Lower lobe of right lung (tissue), 2 donors: Measurements from ENCODE around the gene TWSG1. TPM values are rescaled to one million over a fixed set of nuclear protein-coding genes. Genes with fewer than 3 reads are reported as not detected.
"Not testable (repeated sequence)": the region's sequence is repeated elsewhere in the genome, so short reads cannot be mapped to it uniquely, and the experiment has no call there.

Experiments used
- ATAC-seq, 2 donors: fragments of 200-7000 bp; cut with Tn5 transposase; one replicate each; pipeline ENCODE4 v1.9.1; 2020 to 2022; ENCODE audit warnings: mild to moderate bottlenecking in 2 of 2, moderate library complexity in 2 of 2
- DNase-seq: peaks from one replicate; pipeline ENCODE4 v3.0.0-alpha.2; 2020
- H3K27ac ChIP-seq: fragments of 200-600 bp; one replicate; pipeline ENCODE4 v1.8.0; 2022
- H3K27me3 ChIP-seq: fragments of 200-600 bp; one replicate; pipeline ENCODE4 v1.8.0; 2022; ENCODE audit warnings: low read depth
- H3K36me3 ChIP-seq: fragments of 200-600 bp; one replicate; pipeline ENCODE4 v1.8.0; 2022; ENCODE audit warnings: mild to moderate bottlenecking
- H3K4me1 ChIP-seq: fragments of 200-600 bp; one replicate; pipeline ENCODE4 v1.8.0; 2022
- H3K4me3 ChIP-seq: fragments of 200-600 bp; one replicate; pipeline ENCODE4 v1.8.0; 2022; ENCODE audit warnings: mild to moderate bottlenecking
- H3K9me3 ChIP-seq: fragments of 200-600 bp; one replicate; pipeline ENCODE4 v1.8.0; 2022
- intact Hi-C: fragments of 100-400 bp; cut with DNase I; formaldehyde crosslinking; loops from one replicate; pipeline ENCODE4 v1.11.0; 2022
- total RNA-seq: library from RNA; stranded (reverse); fragmentation: NEBNext Ultra II Directional; extraction: Animal tissue kit (Norgen Biotek cat#: 25700); gene quantifications from one replicate; pipeline ENCODE4 v1.2.1, GENCODE V29; 2021
- TF ChIP-seq, protein P1 (sequence below): fragments of 200-600 bp; IDR thresholded peaks from one replicate; pipeline ENCODE4 v1.8.0; 2022; ENCODE audit warnings: antibody characterized with exemption, mild to moderate bottlenecking
- donor health status: DM: no; HTN: yes; CAD: no; lungs with severe emphysema.

Gene TWSG1
- total RNA-seq, 1 donor from 2014 or later = 31.4 TPM

DNA sequence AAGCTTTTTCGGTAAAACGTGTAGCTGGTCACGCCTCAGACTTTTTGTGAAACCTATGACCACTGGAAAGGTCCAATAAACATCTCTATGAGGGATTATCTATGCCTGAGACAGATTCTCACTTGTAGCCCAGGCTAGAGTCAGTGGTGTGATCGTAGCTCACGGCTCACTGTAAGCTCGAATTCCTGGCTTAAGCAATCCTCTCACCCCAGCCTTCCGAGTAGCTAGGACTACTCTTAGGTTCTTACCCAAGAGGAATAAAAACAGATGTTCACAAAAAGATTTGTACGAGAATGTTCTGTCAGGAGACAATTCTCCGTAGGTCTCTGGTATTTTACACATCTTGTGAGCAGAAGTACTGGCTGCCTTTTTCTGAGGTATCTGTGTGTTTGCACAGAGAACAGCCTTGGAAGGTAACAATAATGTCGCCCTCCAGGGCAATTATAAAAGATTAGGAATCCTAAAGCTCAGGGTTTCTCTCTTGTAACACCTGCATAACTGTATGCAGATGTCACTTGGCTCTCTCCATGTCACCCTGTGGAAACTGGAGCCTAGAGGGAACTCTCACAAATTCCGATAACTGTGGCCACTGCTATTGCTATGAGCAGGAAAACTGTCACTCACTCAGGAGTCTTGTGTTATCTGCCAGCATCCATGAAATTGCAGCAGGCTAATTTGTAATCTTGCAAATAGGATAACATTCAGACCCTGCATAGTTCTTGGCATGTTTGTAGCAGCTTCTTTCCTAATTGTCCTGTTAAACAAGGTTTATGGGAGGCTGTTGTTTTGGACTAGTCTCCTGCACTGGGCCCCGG, 115.2 kb downstream of the TWSG1 start:
- Histone ChIP-seq H3K4me3 (no peak overlapping the region), H3K27ac (no peak overlapping the region), H3K4me1 (no peaks in the 10 kb centered on the region), H3K36me3 (no peaks in the 10 kb centered on the region), H3K9me3 (peaks cover 7% of the 10 kb centered on the region), H3K27me3 (no peaks in the 10 kb centered on the region)
- intact Hi-C loops = no loop called here
- TF ChIP-seq, protein P1, sequence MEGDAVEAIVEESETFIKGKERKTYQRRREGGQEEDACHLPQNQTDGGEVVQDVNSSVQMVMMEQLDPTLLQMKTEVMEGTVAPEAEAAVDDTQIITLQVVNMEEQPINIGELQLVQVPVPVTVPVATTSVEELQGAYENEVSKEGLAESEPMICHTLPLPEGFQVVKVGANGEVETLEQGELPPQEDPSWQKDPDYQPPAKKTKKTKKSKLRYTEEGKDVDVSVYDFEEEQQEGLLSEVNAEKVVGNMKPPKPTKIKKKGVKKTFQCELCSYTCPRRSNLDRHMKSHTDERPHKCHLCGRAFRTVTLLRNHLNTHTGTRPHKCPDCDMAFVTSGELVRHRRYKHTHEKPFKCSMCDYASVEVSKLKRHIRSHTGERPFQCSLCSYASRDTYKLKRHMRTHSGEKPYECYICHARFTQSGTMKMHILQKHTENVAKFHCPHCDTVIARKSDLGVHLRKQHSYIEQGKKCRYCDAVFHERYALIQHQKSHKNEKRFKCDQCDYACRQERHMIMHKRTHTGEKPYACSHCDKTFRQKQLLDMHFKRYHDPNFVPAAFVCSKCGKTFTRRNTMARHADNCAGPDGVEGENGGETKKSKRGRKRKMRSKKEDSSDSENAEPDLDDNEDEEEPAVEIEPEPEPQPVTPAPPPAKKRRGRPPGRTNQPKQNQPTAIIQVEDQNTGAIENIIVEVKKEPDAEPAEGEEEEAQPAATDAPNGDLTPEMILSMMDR = no peak
- ATAC-seq (no peak), DNase-seq (no peak)

- peaks cover 12% of the 10 kb centered on the region for H3K9me3 ChIP-seq
- H3K27ac ChIP-seq, H3K36me3 ChIP-seq, DNase-seq, intact Hi-C loops, H3K4me1 ChIP-seq, ATAC-seq, H3K27me3 ChIP-seq, H3K4me3 ChIP-seq: not testable (repeated sequence)
These were observed 116.3 kb downstream of the TWSG1 start for GRCh38 chr18:9450920-9451319.

Other genes with a start within 250 kb of the TWSG1 start
- 108 TPM for gene NDUFV2, start 232.1 kb upstream of the TWSG1 start, total RNA-seq
- 77.7 TPM for gene ANKRD12, start 198.0 kb upstream of the TWSG1 start, total RNA-seq
- gene RALBP1, start 140.7 kb downstream of the TWSG1 start, total RNA-seq = 58.1 TPM